GM18498 (cell line): ENCODE results near the gene KRT14.
"Not testable (repeated sequence)": the region's sequence is repeated elsewhere in the genome, so short reads cannot be mapped to it uniquely, and the experiment has no call there.

Experiments
- ATAC-seq: cut with Tn5 transposase; IDR thresholded peaks from one replicate; pipeline ENCODE4 v1.9.1; 2021; ENCODE audit warnings: mild to moderate bottlenecking, moderate library complexity; ENCODE audit not compliant: unreplicated experiment

The KRT14 gene

DNA sequence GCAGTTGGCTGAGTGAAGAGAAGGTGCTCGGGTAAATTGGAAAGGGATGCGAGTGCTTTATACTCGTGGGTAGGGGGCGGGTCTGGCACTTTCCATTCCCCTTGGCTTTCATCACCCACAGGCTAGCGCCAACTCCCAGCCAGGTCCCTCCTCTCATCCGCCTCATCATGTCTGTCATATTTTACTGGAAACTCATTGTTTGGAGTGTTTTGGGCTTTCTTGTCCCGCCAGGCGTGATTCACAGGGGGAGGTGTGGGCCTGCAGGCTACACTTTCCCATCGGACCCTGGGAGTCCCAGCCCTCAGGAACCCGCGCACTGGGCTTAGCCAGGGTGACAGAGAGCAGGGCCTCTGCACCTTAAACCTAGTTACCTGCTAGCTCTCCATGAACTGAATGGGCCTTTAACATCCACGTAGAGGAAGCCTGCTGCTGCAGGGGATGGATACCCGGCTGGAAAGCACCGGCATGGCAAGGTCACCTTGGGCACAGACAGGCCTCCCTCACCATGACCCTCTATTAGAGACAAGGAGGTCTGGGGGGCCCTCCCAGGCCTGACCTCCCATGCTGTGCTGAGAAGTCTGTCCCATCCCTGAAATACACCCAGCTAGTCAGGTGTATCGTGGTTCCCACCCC is at the start of gene KRT14:
KRT14 (minus strand) TSS at position 33 of the 633 bp plus-strand sequence. CDS start 61 bp downstream, outside the sequence.
- ATAC-seq, result no peak

DNA sequence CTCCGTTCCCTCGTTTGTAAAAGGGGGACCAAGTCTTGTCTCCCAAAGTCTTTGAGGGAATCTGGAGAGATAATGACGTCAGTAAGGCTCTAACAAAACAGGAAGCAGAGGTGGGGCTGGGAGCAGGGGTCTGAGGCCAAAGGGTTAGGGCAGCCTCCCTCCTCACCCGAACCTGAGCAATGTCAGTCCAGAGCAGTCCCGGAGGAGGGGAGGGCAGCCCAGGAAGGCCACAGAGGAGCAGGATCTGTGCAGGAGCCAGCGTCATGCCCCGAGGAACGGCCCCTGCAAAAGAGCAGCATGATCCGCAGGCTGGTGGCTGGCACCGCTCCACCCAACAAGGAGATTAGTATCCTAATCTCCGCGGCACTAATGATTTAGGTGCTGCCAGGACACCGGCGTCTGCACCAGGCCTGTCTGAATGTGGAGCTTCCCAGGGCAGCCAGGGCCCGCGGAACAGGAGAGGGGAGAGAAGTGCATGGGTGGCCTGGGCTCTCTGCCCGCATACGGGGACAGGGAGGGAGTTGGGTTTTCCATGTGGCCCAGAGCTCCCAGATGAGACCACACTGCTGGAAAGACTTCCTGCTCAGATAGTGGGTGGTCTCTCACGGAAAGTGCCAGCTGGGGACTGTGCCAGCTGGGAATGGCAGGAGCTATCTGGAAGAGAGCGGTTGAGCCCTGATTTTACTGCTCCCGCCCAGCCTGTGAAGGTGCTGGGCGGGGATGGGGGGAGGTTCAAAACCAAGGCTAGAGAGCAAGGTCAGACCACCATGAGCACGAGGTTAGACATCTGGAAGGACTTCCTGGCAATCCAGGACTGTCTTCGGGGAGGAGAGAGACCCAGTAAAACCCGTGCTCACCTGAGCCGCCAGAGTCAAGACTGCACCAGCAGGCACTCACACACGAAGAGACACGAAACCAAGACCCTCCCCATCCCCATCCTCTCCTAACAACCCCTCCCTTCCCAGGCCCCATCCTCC is 48.7 kb upstream of the KRT14 start:
- no peak for ATAC-seq

DNA sequence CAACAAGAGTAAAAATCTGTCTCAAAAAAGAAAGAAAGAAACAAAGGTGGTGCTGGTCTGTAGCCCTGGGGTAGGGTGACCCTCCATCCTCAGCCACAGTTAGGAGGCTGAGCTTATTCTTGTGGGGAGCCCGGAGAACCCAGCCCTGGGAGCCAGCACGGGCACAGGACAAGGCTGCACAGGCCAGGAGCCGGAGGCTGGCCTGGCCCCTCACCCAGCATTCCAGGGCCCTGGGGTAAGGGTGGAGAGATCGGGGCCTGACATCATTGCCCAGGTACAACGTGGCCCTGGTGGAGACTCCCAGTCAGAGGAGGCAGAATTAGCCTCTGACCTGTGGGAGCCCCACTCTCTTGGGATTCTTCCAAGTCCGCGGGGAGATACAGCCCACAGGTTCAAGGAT is 47.9 kb upstream of the KRT14 start:
- ATAC-seq, result no peak

DNA sequence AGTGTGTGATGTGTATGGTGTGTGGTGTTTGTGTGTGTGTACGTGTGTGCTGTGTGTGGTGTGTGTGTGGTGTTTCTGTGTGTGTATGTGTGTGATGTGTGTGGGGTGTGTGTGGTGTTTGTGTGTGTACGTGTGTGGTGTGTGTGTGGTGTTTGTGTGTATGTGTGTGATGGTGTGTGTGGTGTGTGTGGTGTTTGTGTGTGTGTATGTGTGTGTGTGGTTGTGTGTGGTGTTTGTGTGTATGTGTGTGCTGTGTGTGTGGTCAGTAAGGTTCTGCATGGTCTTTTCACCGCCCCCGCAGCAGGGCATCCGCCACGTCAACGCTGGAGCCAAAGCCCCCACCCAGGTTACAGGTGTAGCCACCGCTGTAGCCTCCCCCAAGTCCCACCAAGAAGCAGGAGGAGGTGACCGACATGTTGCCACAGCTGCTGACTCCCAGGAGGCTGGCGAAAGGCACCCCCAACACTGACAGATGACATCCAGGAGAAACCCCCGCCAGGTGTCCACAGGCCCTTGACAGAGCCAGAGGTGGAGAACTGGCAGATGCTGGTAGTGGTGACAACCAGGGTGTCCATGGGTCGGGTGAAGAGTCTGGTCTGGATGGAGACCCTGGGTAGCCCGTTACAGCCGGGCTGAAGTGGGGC is 47.0 kb upstream of the KRT14 start:
- no peak for ATAC-seq

DNA sequence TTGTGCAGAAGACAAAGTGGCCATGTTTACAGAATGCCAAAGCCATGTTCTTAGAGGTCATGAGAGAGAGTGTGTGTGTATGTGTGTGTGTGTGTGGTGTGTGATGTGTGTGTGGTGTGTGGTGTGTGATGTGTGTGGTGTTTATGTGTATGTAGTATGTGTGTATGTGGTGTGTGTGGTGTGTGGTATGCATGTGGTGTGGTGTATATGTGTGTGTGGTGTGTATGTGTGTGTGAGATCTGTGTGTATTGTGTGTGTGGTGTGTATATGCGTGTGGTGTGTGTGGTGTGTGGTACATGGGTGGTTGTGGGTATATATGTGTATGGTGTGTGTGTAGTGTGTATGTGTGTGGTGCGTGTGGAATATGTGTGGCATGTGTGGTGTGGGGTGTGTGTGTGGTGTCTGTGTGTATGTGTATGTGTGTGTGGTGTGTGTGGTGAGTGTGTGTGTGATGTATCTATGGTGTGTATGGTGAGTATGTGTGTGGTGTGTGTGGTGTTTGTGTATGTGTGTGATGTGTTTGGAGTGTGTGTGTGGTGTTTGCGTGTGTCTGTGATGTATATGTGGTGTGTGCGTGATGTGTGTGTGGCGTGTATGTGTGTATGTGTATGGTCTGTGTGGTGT is 45.9 kb upstream of the KRT14 start:
- ATAC-seq, result no peak

DNA sequence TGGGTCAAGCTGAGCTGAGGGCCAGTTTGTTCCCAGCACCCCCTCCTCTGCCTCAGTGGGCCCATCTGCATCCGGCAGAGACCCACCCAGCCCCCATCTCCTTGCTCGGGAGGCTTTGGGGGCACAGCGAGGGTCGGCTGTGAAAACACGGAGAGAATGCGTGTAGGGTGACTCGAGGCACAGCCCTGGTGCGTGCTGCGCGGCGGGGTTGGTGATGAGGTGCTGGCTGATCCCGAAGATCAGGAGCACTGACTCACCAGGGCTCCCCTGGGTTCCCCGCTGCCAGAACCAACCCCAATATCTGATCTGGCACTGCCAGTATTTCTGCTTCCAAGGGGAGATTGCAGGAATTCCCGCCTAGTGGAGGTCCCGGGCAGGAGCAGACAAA is 45.2 kb upstream of the KRT14 start:
- ATAC-seq, result no peak

DNA sequence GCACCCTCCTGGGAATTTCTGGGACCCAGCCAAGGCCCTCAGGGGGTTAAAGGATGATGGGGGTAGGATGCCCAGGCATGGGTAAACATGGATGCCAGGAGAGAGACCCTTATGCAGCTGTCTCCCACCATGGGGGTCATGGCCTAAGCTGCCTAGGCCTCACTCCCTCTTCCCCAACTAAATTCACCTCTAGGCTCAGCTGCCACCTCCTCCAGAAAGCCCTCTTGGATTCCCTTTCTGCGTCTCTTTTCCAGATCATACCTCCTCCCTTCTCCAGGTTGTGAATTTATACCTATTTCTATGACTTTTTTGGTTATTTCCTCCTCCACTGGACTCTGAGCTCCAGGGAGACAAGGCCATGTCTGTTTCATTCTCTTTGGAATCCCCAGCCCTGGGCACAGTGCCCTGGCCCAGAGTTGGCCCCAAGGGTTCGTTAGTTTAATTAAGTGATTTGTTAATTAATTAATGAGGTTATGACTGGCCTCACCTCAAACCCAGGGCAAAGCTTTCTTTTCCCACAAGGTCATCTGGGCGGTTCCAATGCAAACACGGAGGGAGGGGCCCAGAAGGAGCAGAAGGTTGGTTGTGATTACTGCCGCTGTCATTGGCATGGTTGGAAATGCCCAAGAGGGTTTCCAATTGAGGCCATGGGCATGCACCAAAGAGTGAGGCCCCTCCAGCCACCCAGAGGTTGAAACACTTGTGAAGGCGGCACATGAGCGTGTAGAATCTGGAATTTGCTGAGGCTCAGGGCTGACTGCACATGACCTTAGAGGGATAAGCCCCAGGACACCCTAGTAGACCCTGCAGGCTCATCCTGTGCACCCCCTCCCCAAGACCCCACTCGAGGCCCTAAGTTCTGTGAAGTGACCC is 44.6 kb upstream of the KRT14 start:
- no peak for ATAC-seq

DNA sequence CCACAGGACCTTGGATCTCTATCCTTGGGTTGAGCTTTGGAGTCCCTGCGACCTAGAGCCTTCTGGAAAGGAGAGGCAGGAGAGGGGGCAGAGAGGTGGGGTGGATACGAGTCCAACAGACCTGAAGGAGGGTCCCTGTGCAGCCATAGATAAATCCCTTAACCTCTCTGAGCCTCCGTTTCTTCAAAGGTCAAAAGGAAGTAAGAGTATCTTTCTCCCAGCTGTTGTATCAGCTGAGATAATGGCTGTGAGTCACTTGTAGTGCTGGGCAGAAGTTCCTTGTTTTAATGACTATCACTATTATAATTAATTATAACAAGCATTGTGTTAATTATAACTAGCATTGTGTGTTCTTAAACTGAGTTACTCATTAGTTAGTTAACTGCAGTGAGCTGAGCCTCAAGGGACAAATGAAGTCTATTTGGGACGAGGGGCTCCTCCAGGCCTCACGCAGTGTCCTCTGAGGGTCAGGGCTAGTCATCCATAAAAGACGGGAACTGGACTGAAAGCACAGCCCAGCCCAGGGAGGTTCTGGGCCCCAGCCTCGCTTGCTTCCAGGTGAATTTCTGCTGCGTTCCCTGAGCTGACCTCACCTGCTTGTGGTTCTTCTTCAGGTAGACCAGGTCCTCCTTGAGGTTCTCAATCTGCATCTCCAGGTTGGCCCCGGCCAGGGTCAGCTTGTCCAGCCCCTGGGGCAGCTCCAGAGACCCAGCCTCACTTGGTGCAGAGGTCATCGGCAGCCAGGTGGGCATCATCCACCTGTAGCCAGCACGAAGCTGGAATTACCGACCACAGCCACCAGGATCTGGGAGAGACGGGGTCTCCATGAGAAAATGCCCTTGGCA is 43.4 kb upstream of the KRT14 start:
- no peak for ATAC-seq

DNA sequence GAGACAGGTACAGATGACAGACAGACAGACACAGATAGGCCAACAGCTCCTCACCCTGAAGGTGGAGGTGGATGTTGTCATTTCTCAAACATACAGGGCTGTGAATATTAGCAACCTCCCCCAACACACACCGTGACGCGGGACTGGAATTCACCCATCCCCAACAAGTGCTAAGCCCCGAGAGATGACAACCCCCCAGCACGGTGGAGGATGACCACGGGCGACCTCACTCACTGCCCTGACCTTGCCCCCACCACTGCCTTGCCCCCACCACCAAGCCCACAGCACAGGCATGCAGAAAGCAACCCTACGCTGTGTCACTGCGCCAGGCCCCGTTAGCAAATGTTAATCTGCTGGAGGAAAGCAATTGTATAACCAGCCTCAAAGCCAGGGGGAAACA is 42.6 kb upstream of the KRT14 start:
- ATAC-seq, result no peak

DNA sequence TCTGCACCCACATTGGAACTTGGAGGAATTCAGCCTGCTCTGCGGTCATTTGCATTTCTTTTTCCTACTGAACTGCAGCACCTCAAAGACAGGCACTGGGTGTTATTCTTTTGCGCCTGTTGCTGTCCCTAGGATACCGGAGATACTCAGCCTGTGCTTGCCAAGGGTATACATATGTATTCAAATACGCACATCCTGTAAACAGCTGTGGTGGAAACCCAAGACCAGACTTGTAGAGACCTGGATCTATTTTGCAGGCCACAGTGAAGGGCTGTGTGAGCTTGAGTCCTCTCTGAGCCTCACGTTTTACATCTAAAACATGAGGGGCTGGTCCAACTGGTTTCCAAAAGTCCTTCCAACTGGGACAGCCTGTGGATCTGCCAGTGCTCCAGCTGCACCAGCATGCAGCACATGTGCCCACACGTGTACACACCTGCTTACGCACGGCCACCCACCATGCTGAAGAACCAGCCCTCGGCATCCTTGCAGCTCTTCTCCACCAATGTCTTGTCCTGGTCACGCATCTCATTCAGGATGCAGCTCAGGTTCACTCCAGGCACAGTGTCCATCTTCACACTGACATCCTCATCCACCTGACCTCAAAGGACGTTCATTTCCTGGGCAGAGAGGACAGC is 42.0 kb upstream of the KRT14 start:
- not testable (repeated sequence) for ATAC-seq

DNA sequence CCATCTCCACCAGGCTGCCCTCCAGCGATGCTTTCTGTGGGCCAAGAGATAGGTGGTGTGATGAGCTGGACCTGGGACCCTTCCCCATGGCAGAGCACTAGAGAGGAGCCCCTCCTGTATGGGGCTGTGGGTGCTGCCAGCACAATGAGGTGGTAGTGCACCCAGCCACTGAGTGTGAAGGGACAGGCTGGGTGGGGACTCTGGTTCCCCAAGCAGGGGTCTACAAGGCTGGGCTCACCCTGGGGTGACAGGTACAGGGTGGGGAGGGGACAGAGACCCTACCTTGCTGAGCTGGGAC is 41.3 kb upstream of the KRT14 start:
- ATAC-seq, result not testable (repeated sequence)

DNA sequence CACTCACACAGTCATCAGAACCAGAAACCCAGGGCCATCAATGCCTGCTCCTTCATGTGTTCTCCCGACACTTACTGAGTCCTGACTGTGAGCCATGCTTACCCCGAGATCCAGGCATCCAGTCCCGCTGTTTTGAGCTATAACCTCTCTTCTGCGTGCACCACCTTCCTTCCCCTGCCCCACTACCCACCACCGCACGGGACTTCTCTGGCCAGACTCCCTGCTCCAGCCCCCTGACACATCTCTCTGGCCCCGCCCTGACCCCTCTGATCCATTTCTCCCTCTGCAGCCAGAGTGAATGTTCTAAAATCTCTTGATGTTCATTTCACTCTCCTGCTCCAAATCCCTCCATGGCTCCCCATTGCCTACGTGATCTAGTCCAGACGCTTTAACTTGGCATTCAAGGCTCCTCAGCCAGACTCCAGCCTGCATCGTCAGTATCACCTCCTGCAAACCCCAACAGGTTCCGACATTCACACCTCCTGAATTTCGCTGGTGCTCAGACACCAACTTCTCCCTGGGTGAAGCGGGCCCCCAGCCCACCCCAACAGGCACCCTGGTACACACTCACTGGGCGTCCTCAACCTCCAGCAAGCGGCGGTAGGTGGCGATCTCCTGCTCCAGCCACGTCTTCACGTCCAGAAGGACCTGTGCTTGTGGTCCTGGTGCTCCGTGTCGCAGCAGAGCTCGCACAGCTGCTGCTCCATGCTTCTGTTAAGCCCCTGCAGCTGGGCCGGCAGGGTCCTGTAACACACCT is 40.8 kb upstream of the KRT14 start:
- no peak for ATAC-seq

DNA sequence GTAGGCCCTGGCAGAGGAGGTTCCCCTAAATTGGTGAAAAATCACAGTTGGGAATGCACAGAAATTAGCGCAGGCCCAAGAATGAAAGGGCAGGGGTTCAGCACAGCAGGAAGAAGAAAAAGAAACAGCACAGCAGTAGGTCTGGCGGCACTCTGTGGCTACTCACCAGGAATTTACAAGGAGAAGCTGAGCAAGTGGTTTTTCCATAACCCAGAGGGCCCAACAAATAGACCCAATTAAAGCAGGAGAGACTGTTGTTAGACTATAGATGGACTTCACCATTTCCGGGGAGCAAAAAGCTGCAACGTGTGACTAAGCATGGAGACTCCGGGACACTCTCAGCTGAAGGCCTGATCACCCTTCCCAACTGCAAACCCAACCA is 40.2 kb upstream of the KRT14 start:
- ATAC-seq, result not testable (repeated sequence)

DNA sequence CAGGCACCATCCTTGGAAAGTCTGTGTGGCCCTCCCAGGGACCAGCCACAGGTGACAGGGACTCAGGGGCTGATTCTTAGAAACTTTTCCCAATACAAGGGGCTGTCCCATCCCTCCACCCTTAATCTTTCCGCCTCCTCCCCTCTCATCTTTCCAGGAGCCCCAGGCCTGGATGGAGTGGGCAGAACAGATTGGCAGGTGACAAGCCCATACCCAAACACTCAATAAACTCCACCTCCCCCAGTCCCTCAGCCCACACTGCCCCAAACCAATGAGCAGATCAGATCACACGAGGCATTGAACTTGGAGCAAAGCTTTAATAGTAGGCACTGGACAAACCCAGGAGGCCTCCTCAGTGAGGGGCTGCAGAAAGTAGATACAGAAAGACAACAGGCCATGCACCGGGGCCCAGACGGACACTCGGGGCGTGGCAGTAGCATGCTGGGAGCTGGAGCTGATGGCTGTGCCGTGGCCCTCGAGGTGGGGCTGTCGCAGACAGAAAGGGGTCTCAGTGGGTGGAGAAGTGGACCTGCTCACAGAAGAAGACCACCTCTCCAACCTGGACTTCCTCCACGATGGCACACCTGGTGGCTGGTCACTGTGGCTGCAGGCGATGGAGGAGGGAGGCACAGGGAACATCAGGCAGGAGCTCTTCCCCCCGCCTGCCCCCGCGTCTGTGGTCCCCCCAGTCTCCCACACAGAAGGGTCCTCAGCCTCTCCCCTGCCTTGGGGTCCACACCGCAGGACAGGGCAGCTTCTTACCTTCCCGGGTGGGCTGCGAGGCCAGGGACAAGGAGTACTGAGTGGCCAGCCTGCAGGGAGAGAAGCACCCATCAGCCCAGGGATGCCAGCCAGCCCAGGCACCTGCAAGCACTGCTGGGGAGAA is 39.6 kb upstream of the KRT14 start:
- not testable (repeated sequence) for ATAC-seq

DNA sequence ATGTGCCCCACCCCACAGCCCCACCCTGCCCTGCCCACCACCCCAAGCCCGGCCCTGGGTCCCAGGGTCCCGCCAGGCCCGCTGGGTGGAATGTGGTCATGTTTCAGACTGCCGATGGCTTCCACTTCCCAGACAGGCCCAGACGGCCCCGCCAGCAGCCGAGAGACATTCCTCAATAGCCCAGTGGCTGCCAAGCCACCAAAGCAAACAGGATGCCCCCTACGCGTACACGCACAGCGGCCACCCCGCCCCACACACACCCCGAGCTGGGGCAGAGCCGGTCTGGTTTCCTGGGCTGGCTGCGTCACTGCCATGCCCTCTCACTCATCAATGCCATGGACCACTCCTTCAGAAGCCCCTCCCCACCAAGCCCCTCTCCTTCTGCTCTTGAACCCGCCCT is 38.9 kb upstream of the KRT14 start:
- ATAC-seq, result no peak

DNA sequence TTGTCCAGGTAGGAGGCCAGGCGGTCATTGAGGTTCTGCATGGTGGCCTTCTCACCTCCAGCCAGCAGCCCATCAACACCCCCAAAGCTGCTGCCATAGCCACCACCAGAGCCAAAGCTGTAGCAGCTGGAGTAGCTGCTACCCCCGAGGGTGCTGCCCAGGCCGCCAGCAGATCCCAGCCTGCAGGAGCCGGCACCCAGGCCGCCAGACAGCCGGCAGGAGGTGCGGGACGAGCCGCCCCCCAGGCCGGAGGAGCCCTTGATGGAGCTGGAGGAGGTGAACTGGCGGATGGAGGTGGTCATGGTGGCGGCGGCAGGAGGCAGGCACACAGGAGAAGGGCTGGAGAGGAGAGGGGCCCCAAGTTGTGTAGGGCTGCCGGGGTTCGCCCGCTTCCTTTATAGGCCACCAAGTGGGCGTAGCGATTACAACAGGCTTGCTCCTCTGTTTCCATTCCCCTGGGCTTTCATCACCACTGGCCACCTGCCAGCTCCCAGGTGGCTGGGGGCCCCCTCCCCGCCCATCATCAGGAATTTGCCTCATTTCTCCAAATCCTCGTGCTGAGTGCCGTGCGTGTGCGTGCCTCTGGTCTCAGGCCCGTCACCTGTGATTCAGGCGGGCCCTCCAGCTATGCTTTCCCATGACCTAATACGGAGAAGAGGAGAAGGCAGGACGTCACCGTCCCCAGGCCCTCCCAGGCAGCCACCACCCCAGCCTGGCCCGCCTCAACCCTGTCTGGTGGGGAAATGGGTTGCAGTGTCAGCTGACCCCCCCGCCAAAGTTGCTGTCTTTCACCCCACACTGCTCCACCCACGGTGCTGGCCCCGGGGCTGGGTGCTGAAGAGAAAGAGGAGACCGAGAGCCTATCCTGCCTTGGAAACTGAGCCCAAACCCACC is 37.8 kb upstream of the KRT14 start, which contains the start of gene KRT17:
KRT17 (minus strand) TSS at position 368 of the 894 bp plus-strand sequence; CDS start at position 302, 66 bp downstream.
- no peak for ATAC-seq
